Right ventricle myocardium superior (tissue), 1 donor: ENCODE measurements around the gene MTHFSD. TPM values are rescaled to one million over a fixed set of nuclear protein-coding genes. Genes with fewer than 3 reads are reported as not detected.

ENCODE experiments used
- ATAC-seq: fragments of 200-7000 bp; cut with Tn5 transposase; one replicate; pipeline ENCODE4 v1.9.1; 2020; ENCODE audit warnings: mild to moderate bottlenecking; ENCODE audit not compliant: poor library complexity
- DNase-seq: peaks from one replicate; pipeline ENCODE4 v3.0.0-alpha.2; 2020
- intact Hi-C: fragments of 100-400 bp; cut with DNase I; formaldehyde crosslinking; loops from one replicate; pipeline ENCODE4 v1.11.2; 2022
- total RNA-seq: library from RNA; stranded (reverse); fragmentation: NEBNext Ultra II Directional; extraction: Animal tissue kit (Norgen Biotek cat#: 25700); gene quantifications from one replicate; pipeline ENCODE4 v1.2.1, GENCODE V29; 2021
- donor health status: DM: no; HTN: yes; CAD: no; lungs with severe emphysema.

The MTHFSD gene
- total RNA-seq, 1 donor from 2014 or later, result 9.6 TPM

DNA sequence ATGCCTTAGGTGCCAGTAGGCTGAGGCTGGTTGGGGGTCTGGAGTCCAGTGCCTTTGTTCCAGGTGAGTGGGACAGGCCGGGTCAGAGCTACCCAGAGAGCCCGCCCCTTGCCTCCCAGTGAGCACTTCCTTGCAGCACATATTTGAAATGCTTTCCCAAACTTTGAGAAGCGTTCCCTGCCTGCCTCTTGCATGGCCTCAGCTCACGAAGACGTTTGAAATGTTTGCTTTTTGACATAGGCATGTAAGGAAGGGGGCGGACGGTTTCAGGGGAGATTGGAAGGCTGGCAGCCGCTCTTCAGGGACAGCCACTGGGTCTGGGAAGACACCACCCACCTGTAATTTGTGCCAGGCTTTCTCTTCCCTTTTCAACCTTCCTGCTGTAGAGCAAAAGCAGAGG, 18.2 kb upstream of the MTHFSD start:
- no peak for DNase-seq
- intact Hi-C loops, result loop anchor here (10.0 kb wide), 2 partner anchors 192 to 262 kb away; no protein-coding TSS in a partner anchor
- ATAC-seq, result no peak

DNA sequence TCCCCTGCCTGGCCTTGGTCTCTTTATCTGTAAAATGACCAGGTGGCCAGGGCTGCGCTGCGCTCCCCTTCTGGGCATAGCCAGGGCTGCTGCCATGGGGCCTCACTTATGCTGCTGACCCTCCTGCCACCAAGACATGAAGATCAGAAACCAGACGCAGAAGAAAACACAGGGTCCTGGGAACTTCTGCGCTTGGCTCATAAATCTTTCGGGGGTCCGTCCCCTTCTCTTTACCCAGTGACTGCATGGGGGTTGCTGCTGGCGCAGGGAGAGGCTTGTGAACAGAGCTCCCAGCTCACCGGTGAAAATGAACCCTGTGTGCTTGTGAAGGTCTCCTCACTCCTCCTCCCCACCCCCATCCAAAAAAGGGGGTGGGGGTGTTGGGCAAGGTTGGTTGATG, 17.6 kb upstream of the MTHFSD start:
- intact Hi-C loops, result loop anchor here (10.0 kb wide), 2 partner anchors 192 to 262 kb away; no protein-coding TSS in a partner anchor
- ATAC-seq (no peak), DNase-seq (no peak)

DNA sequence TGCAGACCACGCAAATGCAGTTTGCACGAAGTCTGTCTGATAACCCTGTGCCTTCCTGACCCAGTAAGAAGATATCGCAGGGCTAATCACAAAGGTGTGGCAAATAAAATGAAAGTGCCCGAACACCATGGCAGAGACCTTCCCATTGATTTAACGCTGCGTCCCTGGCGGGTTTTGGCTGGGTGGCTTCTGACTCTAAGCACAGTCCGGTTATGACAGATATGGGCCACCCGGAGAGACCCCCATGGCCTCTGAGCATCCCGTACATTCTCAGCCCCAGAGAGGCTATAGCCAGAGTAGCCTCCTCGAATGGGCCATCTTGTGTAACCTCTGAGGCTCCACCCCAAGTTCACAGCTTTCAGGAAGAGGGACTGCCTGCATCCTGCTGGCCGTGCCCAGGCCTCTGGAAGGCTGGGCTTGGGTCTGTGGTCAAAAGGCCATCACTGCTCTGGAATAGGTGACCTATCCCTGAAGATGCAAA, 17.0 kb upstream of the MTHFSD start:
- intact Hi-C loops, result loop anchor here (10.0 kb wide), 2 partner anchors 193 to 263 kb away; no protein-coding TSS in a partner anchor
- ATAC-seq (no peak), DNase-seq (no peak)

DNA sequence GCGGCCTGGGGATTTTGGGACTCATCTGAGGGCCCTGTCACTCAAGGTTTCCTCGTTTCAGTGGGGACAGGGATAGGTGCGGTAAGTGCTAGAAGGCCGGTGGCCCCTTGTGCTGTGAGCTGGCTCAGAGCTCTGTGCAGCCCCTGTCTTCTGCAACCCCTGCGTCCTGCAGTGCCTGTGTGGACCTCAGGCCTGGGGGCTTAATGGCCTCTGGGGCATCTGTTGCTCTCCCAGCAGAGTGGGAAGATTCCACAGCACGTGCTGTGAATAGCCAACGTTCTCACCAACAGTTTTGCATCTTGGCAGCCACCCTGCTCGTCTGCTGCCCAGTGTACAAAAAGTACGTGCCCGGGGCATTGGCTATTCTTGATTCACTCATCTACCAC, 16.5 kb upstream of the MTHFSD start:
- intact Hi-C loops, result loop anchor here (10.0 kb wide), 2 partner anchors 193 to 263 kb away; no protein-coding TSS in a partner anchor
- DNase-seq (no peak), ATAC-seq (no peak)

GRCh38 chr16:86570558-86571529, 15.8 kb upstream of the MTHFSD start:
- intact Hi-C loops, result loop anchor here (10.0 kb wide), 2 partner anchors 194 to 264 kb away; no protein-coding TSS in a partner anchor
- DNase-seq (no peak), ATAC-seq (no peak)

GRCh38 chr16:86569701-86570447, 14.8 kb upstream of the MTHFSD start:
- intact Hi-C loops, result loop anchor here (10.0 kb wide), 2 partner anchors 195 to 265 kb away; no protein-coding TSS in a partner anchor
- ATAC-seq (no peak), DNase-seq (no peak)

DNA sequence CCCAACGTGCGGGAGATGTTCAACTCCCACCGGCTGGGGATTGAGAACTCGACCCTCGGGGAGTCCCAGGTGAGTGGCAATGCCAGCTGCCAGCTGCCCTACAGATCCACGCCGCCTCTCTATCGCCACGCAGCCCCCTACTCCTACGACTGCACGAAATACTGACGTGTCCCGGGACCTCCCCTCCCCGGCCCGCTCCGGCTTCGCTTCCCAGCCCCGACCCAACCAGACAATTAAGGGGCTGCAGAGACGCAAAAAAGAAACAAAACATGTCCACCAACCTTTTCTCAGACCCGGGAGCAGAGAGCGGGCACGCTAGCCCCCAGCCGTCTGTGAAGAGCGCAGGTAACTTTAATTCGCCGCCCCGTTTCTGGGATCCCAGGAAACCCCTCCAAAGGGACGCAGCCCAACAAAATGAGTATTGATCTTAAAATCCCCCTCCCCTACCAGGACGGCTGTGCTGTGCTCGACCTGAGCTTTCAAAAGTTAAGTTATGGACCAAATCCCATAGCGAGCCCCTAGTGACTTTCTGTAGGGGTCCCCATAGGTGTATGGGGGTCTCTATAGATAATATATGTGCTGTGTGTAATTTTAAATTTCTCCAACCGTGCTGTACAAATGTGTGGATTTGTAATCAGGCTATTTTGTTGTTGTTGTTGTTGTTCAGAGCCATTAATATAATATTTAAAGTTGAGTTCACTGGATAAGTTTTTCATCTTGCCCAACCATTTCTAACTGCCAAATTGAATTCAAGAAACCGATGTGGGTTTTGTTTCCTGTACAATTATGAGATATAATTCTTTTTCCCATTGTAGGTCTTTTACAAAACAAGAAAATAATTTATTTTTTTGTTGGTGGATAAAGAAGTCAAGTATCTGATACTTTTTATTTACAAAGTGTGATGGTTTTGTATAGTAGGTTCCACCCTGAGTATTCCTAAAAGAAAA, 13.9 kb upstream of the MTHFSD start:
- ATAC-seq (no peak), DNase-seq (no peak)
- intact Hi-C loops, result no loop called here

GRCh38 chr16:86567701-86568581, 12.9 kb upstream of the MTHFSD start:
- ATAC-seq, result peak; percentile 24
- intact Hi-C loops, result no loop called here

DNA sequence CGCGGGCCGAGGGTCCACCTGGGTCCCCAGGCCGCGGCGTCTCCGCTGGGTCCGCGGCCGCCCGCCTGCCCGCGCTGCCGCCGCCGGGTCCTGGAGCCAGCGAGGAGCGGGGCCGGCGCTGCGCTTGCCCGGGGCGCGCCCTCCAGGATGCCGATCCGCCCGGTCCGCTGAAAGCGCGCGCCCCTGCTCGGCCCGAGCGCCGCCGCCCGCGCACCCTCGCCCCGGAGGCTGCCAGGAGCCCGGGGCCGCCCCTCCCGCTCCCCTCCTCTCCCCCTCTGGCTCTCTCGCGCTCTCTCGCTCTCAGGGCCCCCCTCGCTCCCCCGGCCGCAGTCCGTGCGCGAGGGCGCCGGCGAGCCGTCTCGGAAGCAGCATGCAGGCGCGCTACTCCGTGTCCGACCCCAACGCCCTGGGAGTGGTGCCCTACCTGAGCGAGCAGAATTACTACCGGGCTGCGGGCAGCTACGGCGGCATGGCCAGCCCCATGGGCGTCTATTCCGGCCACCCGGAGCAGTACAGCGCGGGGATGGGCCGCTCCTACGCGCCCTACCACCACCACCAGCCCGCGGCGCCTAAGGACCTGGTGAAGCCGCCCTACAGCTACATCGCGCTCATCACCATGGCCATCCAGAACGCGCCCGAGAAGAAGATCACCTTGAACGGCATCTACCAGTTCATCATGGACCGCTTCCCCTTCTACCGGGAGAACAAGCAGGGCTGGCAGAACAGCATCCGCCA, 12.1 kb upstream of the MTHFSD start:
- ATAC-seq (peak; percentile 49), DNase-seq (peak; percentile 57)
- intact Hi-C loops, result no loop called here

More at GRCh38 chr16:86567701-86568581, 12.9 kb upstream of the MTHFSD start:
- DNase-seq, result peak; percentile 60

GRCh38 chr16:86566601-86566965, 11.5 kb upstream of the MTHFSD start, which contains the start of gene FOXC2:
TSS of gene FOXC2 (plus strand) at chr16:86566829. CDS start at chr16:86567336, 507 bp downstream.
- intact Hi-C loops, result no loop called here
- ATAC-seq (peak; percentile 67), DNase-seq (peak; percentile 93)

GRCh38 chr16:86565644-86566511, 10.8 kb upstream of the MTHFSD start:
- ATAC-seq, result no peak
- DNase-seq, result no peak
- intact Hi-C loops, result loop anchor here (2.0 kb wide), 1 partner anchor 713 kb away; no protein-coding TSS in a partner anchor

DNA sequence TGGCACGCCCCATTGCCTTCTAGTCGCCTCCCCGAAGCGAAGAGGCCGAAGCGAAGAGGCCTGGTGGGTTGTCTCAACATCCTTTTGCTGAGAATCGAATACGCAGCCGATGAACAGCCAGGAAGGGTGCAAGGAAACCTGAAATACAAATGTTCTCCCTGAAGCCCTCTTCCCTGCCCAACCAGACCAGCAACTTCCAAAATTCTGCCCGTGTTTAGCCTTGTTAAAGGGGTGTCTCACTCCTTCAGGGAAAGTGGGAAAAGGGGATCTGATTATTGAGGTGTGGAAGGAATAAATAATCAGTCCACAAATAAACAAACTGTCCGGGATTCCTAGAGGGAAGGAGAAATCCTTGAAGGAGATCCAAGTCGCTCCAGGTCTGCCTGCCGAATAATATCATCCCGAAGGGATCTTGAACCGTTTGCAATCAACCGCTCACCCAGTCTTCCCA, 10.2 kb upstream of the MTHFSD start:
- no peak for DNase-seq
- no peak for ATAC-seq
- intact Hi-C loops, result loop anchor here (2.0 kb wide), 1 partner anchor 714 kb away; no protein-coding TSS in a partner anchor

GRCh38 chr16:86563469-86564345, 8.7 kb upstream of the MTHFSD start:
- ATAC-seq (peak; percentile 81), DNase-seq (peak; percentile 92)
- intact Hi-C loops, result loop anchor here (1.0 to 2.0 kb wide), 2 partner anchors 499 to 715 kb away; no protein-coding TSS in a partner anchor

DNA sequence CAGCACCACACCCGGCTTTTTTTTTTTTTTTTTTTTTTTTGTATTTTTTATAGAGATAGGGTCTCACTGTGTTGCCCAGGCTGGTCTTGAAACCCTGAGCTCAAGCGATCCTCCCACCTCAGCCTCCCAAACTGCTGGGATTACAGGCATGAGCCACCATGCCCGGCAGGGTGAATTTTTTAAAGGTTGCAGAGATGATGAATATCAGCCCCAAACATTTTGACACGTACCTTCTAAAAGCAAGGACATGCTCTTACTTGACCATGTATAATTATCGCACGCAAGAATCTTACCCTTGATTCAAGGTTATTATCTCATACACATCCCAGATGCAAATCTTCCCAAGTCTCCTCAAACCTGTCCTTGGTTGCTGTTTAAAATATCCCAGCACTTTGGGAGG, 7.3 kb upstream of the MTHFSD start:
- intact Hi-C loops, result no loop called here
- DNase-seq, result no peak
- no peak for ATAC-seq
